ENCODE data around the gene OPRM1.

GRCh38 chr6:154276810-154277628 is 238.0 kb downstream of the OPRM1 start:
- no peak for TF ChIP-seq SIRT6 (IDR thresholded peaks at IDR 0.05; ENCODE audit: low read length)
- no peak for TF ChIP-seq GTF2F1 (IDR thresholded peaks at IDR 0.05; ENCODE audit: borderline replicate concordance, low read depth, low read length)
- TF ChIP-seq CTCF (IDR thresholded peaks at IDR 0.05; ENCODE audit: control extremely low read depth in 1 of 3, insufficient read depth in 1 of 3, low read depth in 1 of 3, low read length in 3 of 3): peak in 1 of 3 experiments; percentile 30; a peak in 1 of 4 replicates
- no peak for TF ChIP-seq BACH1 (IDR thresholded peaks at IDR 0.05; ENCODE audit: low read length)
- TF ChIP-seq RAD21 (IDR thresholded peaks at IDR 0.05 in 1 of 2, conservative IDR thresholded peaks at IDR 0.05 in 1 of 2; ENCODE audit: low read depth in 2 of 2, low read length in 2 of 2): peak in 1 of 2 experiments; percentile 42
- TF ChIP-seq BCL11A (IDR thresholded peaks at IDR 0.05; ENCODE audit: low read depth in 2 of 2, low read length in 2 of 2): no peak
- TF ChIP-seq POU5F1 (IDR thresholded peaks at IDR 0.05; ENCODE audit: low read depth, low read length): no peak
- TF ChIP-seq POLR2A (IDR thresholded peaks at IDR 0.05; ENCODE audit: control extremely low read depth in 1 of 2, low read depth in 2 of 2, low read length in 2 of 2): no peak
- TF ChIP-seq MAX (IDR thresholded peaks at IDR 0.05): no peak
- no peak for TF ChIP-seq EGR1 (IDR thresholded peaks at IDR 0.05; ENCODE audit: borderline replicate concordance, low read depth, low read length)
- TF ChIP-seq RNF2 (IDR thresholded peaks at IDR 0.05; ENCODE audit: borderline replicate concordance, low read depth, low read length, missing control alignments, poor library complexity, severe bottlenecking): no peak
- TF ChIP-seq JUND (IDR thresholded peaks at IDR 0.05; ENCODE audit: low read length): no peak
- no peak for TF ChIP-seq EP300 (IDR thresholded peaks at IDR 0.05; ENCODE audit: borderline replicate concordance in 1 of 2, low read depth in 2 of 2, low read length in 2 of 2)

All from H1 (cell line).